22Rv1 (cell line): ENCODE data around the gene L1TD1.

Experiments used
- H3K27ac ChIP-seq: fragments of 450-650 bp; 2 replicates; pipeline ENCODE4 v1.5.1; 2017
- ZFX ChIP-seq: fragments of 450-650 bp; IDR thresholded peaks from 2 replicates; pipeline ENCODE4 v1.6.1; 2017; ENCODE audit warnings: antibody characterized with exemption, borderline replicate concordance
- TF ChIP-seq, protein P1 (sequence below): fragments of 450-650 bp; IDR thresholded peaks from 2 replicates; pipeline ENCODE4 v1.5.1; 2017; ENCODE audit warnings: mild to moderate bottlenecking

The L1TD1 gene

GRCh38 chr1:62229932-62230331, 35.3 kb downstream of the L1TD1 start:
- H3K27ac ChIP-seq, result no peak overlapping the region
- TF ChIP-seq, protein P1, sequence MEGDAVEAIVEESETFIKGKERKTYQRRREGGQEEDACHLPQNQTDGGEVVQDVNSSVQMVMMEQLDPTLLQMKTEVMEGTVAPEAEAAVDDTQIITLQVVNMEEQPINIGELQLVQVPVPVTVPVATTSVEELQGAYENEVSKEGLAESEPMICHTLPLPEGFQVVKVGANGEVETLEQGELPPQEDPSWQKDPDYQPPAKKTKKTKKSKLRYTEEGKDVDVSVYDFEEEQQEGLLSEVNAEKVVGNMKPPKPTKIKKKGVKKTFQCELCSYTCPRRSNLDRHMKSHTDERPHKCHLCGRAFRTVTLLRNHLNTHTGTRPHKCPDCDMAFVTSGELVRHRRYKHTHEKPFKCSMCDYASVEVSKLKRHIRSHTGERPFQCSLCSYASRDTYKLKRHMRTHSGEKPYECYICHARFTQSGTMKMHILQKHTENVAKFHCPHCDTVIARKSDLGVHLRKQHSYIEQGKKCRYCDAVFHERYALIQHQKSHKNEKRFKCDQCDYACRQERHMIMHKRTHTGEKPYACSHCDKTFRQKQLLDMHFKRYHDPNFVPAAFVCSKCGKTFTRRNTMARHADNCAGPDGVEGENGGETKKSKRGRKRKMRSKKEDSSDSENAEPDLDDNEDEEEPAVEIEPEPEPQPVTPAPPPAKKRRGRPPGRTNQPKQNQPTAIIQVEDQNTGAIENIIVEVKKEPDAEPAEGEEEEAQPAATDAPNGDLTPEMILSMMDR, result no peak
- no peak for TF ChIP-seq ZFX

GRCh38 chr1:62230718-62231117, 36.1 kb downstream of the L1TD1 start:
- H3K27ac ChIP-seq, result no peak overlapping the region
- TF ChIP-seq, protein P1, result no peak
- no peak for TF ChIP-seq ZFX

GRCh38 chr1:62232871-62233278, 38.2 kb downstream of the L1TD1 start:
- no peak for TF ChIP-seq ZFX
- TF ChIP-seq, protein P1, result no peak

GRCh38 chr1:62233926-62234450, 39.3 kb downstream of the L1TD1 start:
- H3K27ac ChIP-seq, result no peak overlapping the region
- TF ChIP-seq ZFX, result no peak
- TF ChIP-seq, protein P1, result no peak

More at GRCh38 chr1:62232871-62233278, 38.2 kb downstream of the L1TD1 start:
- H3K27ac ChIP-seq, result no peak overlapping the region

GRCh38 chr1:62234688-62235087, 40.0 kb downstream of the L1TD1 start:
- TF ChIP-seq ZFX, result no peak
- TF ChIP-seq, protein P1, result no peak
- no peak overlapping the region for H3K27ac ChIP-seq

DNA sequence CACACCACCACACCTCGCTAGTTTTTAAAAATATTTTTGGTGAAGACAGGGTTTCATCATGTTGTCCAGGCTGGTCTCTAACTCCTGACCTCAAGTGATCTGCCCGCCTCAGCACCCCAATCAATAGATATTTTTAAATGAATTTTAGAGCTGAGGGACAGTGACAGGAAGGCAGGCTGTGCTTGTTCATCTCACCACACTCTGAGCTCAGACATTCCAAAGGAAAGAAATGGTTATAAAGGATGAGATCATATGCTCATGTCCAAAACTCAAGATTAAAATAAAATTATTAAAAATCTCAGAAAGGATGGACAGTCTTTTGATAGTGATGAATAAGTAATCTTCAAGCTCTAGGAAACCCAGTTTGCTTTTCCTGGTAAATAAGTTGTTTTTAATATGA, 40.9 kb downstream of the L1TD1 start:
- no peak overlapping the region for H3K27ac ChIP-seq
- TF ChIP-seq, protein P1, result no peak
- TF ChIP-seq ZFX, result no peak

GRCh38 chr1:62237361-62237760, 42.7 kb downstream of the L1TD1 start:
- TF ChIP-seq, protein P1, result no peak
- TF ChIP-seq ZFX, result no peak
- no peak overlapping the region for H3K27ac ChIP-seq
